DMS114 treated with DMSO at 0.1 percent for 48 hours (cell line): ENCODE measurements around the gene B4GALNT4.
"Not testable (repeated sequence)": the region's sequence is repeated elsewhere in the genome, so short reads cannot be mapped to it uniquely, and the experiment has no call there.

Source experiments
- DNase-seq: peaks from one replicate; lab custom pipeline; 2025; ENCODE audit not compliant: unreplicated experiment; lab: John Stamatoyannopoulos, UW

B4GALNT4 gene

DNA sequence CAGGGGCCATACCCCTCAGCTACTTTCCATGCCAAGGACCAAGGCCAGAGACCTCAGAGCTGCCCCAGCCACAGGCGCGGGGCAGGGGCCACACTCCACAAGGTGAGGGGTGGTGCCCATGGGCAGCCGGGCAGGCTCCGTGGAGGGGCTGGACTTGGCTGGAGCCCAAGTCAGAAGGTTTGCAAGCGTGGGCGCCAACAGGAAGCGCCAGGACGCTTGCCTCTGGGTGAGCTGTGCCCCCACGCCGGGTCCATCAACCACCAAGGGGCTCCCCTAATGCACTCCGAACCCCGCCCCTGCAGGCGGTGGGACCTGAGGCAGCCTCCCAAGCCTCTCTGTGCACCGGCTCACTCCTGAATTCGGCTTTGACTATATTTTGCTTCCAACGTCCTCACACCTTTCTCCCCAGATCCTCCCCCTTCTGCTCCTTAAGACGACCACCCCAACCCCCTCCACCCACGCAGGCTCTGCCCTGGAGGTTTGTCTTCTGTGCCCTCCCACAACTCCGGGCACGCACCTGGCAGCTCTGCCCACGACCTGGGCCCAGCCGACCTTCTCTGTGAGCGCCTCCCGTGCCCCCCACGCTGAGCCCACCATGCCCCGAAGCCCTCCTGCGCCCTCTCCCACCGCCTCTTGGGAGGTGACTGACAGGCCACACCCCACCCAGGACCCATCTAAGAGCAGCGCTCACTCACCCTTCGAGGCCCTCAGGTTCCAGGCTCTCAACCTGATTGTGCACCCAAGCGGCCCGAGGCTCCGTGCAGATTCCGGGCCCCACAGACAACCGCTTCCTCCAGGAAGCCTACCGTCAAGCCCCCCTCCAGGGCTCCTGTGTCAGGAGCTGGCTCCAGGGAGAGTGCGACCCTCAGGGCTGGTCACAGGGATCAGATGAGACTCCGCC is 22.1 kb downstream of the B4GALNT4 start:
- no peak for DNase-seq

- no peak for DNase-seq
Measured at GRCh38 chr11:392102-392777, 22.9 kb downstream of the B4GALNT4 start.

DNA sequence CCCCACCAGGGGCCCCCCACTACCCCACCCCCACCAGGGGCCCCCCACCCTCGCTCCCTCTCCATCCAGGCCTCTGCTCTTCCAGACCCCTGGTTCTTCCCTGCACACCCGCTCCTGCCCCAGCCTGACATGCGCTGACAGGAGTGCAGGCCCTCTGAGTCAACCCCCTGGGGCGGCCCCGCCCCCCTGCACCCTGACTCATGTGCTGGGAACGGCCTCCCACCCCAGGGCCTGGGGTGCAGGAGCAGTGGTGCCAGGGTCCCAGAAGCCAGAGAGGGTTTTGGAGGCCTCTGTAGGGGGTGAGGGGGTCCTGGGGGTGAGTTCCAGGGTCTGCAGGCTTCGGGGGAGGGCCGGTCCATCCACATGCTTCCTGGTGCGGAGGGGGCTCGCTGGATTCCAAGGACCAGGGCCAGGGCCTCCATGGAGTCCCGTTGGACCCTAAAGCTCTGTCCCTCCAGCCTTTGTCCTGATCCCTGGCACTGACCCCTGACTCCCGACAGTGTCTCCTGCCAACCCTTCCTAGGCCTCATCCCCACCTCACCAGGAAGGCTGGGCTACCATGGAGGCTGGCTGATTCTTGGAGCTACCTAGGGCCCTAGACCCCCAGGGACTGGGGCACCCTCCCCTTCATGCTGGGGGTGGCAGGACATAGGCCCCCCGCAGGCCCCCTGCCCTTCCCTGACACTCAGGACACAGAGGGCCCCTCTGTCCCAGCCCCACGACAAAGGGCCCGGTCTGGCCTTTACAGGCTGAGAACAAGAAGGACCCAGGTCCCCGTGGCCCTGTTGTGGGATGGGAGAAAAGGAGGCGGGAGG is 24.1 kb downstream of the B4GALNT4 start:
- DNase-seq, result no peak

DNA sequence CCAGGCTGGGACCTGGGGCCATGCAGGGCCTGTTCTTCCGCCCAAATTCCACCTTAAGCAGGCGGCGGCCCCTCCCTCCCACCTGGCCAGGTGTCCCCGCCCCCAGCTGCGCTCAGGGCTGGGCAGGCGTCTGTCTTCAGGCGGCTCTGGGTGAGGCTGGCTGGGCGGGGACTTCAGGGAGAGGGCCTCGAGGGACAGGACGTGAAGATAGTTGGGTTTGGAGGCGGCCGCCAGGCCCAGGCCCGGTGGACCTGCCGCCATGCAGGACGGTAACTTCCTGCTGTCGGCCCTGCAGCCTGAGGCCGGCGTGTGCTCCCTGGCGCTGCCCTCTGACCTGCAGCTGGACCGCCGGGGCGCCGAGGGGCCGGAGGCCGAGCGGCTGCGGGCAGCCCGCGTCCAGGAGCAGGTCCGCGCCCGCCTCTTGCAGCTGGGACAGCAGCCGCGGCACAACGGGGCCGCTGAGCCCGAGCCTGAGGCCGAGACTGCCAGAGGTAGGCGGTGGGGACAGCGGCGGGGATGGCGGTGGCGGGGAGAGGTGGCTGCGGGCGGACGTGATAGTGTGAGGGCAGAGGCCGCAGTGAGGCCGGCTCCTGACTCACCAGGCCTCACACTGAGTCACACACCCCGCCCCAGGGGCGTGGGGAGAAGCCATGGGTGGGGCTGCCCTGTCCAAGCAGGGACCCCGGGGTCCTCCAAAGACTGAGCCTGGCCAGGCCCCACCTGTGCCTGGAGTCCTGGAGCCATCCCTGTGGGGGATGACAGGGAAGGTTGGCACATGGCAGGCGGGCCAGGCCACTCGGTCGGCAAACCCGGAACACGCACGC is 24.9 kb downstream of the B4GALNT4 start, which contains the start of gene PKP3:
Gene PKP3 (plus strand): TSS at position 176 of the 824 bp plus-strand sequence. CDS start 84 bp downstream, at position 260.
- no peak for DNase-seq

GRCh38 chr11:394858-395655 is 25.8 kb downstream of the B4GALNT4 start:
- no peak for DNase-seq

- no peak for DNase-seq
Measured at GRCh38 chr11:395866-396265, 26.6 kb downstream of the B4GALNT4 start.

- no peak for DNase-seq
Measured at GRCh38 chr11:396511-396947, 27.2 kb downstream of the B4GALNT4 start.

DNA sequence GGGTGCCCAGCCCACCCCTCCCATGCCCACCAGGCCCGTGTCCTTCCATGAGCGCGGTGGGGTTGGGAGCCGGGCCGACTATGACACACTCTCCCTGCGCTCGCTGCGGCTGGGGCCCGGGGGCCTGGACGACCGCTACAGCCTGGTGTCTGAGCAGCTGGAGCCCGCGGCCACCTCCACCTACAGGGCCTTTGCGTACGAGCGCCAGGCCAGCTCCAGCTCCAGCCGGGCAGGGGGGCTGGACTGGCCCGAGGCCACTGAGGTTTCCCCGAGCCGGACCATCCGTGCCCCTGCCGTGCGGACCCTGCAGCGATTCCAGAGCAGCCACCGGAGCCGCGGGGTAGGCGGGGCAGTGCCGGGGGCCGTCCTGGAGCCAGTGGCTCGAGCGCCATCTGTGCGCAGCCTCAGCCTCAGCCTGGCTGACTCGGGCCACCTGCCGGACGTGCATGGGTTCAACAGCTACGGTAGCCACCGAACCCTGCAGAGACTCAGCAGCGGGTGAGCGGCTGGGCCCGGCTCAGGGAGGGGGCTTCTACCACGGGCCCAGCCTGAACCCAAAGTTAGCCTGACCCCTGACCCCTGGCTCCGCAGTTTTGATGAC is 27.7 kb downstream of the B4GALNT4 start:
- no peak for DNase-seq

GRCh38 chr11:398826-399225 is 29.5 kb downstream of the B4GALNT4 start:
- no peak for DNase-seq

GRCh38 chr11:399731-400211 is 30.5 kb downstream of the B4GALNT4 start:
- no peak for DNase-seq

- no peak for DNase-seq
Measured at GRCh38 chr11:400241-400689, 31.0 kb downstream of the B4GALNT4 start.

DNA sequence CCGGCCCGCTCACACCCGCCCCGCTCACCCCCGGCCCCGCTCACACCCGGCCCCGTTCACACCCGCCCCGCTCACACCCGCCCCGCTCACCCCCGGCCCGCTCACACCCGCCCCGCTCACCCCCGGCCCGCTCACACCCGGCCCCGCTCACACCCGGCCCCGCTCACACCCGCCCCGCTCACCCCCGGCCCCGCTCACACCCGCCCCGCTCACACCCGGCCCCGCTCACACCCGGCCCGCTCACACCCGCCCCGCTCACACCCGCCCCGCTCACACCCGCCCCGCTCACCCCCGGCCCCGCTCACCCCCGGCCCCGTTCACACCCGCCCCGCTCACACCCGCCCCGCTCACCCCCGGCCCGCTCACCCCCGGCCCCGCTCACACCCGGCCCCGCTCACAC is 31.9 kb downstream of the B4GALNT4 start:
- not testable (repeated sequence) for DNase-seq

- no peak for DNase-seq
Measured at GRCh38 chr11:403021-403760, 33.9 kb downstream of the B4GALNT4 start.

DNA sequence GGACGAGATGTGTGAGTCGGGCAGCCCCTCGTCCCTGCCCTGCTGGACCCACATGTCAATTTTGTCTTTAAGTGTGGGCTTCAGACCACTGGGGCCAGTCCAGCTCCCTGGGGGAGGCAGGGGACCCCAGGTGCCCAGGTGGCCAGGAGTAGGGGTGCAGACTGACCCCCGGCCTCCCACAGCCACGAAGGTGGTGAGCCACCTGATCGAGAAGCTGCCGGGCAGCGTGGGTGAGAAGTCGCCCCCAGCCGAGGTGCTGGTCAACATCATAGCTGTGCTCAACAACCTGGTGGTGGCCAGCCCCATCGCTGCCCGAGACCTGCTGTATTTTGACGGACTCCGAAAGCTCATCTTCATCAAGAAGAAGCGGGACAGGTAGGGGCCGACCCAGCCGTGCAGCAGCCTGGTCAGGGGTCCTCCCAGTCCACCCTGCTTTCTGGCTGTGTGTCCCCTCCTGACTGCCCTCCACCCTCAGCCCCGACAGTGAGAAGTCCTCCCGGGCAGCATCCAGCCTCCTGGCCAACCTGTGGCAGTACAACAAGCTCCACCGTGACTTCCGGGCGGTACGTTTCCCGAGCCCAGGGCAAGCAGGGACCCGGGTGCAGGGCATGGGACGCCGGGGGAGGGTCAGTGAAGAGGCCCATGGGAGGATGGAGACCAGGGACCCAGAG is 34.6 kb downstream of the B4GALNT4 start:
- no peak for DNase-seq

DNA sequence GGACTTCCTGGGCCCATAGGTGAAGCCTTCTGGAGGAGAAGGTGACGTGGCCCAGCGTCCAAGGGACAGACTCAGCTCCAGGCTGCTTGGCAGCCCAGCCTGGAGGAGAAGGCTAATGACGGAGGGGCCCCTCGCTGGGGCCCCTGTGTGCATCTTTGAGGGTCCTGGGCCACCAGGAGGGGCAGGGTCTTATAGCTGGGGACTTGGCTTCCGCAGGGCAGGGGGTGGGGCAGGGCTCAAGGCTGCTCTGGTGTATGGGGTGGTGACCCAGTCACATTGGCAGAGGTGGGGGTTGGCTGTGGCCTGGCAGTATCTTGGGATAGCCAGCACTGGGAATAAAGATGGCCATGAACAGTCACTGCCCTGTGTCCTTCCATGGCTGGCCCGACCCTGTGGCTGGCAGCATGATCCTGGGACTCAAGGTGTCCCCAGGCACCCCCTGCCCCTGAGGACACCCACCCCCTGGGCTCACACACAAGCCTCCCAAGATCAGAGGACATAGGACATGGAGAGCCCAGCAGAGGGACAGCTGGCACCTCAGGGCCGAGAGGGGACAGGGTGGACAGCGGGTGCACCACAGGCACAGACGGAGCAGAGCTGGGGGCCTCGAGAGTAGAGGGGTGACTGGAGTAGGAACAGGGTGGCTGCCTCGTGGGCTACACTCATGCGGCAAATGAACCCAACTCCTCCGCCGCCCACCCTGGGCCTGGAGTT is 35.4 kb downstream of the B4GALNT4 start:
- no peak for DNase-seq

- no peak for DNase-seq
Measured at GRCh38 chr11:405323-405953, 36.1 kb downstream of the B4GALNT4 start.
